Measurements from ENCODE around the gene NPAS3. TPM values are rescaled to one million over a fixed set of nuclear protein-coding genes. Genes with fewer than 3 reads are reported as not detected.

The NPAS3 gene
- total RNA-seq, 4 donors from 2014 or later, result 0.19 to 2.1 (median 1.7) TPM; not detected in 1

- DNase-seq, result no peak
- H3K36me3 ChIP-seq, result no peaks in the 10 kb centered on the region
- no peak overlapping the region for H3K27ac ChIP-seq
- no peak overlapping the region for H3K4me3 ChIP-seq
- TF ChIP-seq CTCF (IDR thresholded peaks at IDR 0.05) (no peak), POLR2A (IDR thresholded peaks at IDR 0.05) (no peak)
- no peaks in the 10 kb centered on the region for H3K27me3 ChIP-seq
- no peaks in the 10 kb centered on the region for H3K4me1 ChIP-seq
- no peaks in the 10 kb centered on the region for H3K9me3 ChIP-seq
Observed at GRCh38 chr14:33590891-33591630, 652.4 kb downstream of the NPAS3 start.

GRCh38 chr14:33592297-33592696 is 653.6 kb downstream of the NPAS3 start:
- Histone ChIP-seq H3K36me3 (no peaks in the 10 kb centered on the region), H3K27me3 (no peaks in the 10 kb centered on the region), H3K4me1 (no peaks in the 10 kb centered on the region), H3K4me3 (no peak overlapping the region), H3K27ac (no peak overlapping the region), H3K9me3 (no peaks in the 10 kb centered on the region)
- TF ChIP-seq CTCF (IDR thresholded peaks at IDR 0.05) (no peak), POLR2A (IDR thresholded peaks at IDR 0.05) (no peak)
- DNase-seq, result no peak

GRCh38 chr14:33596211-33597080 is 657.8 kb downstream of the NPAS3 start:
- TF ChIP-seq POLR2A (IDR thresholded peaks at IDR 0.05) (no peak), CTCF (IDR thresholded peaks at IDR 0.05) (no peak)
- Histone ChIP-seq H3K27ac (no peak overlapping the region), H3K27me3 (no peaks in the 10 kb centered on the region), H3K9me3 (no peaks in the 10 kb centered on the region), H3K36me3 (no peaks in the 10 kb centered on the region), H3K4me1 (no peaks in the 10 kb centered on the region), H3K4me3 (no peak overlapping the region)
- no peak for DNase-seq

GRCh38 chr14:33598582-33598981 is 659.9 kb downstream of the NPAS3 start:
- TF ChIP-seq CTCF (IDR thresholded peaks at IDR 0.05) (no peak), POLR2A (IDR thresholded peaks at IDR 0.05) (no peak)
- no peak for DNase-seq
- H3K27me3 ChIP-seq, result no peaks in the 10 kb centered on the region
- no peaks in the 10 kb centered on the region for H3K36me3 ChIP-seq
- no peaks in the 10 kb centered on the region for H3K9me3 ChIP-seq
- no peak overlapping the region for H3K4me3 ChIP-seq
- H3K4me1 ChIP-seq, result no peaks in the 10 kb centered on the region
- no peak overlapping the region for H3K27ac ChIP-seq

- Histone ChIP-seq H3K4me3 (no peak overlapping the region), H3K27me3 (no peaks in the 10 kb centered on the region), H3K27ac (no peak overlapping the region), H3K36me3 (no peaks in the 10 kb centered on the region), H3K4me1 (no peaks in the 10 kb centered on the region), H3K9me3 (no peaks in the 10 kb centered on the region)
- DNase-seq, result no peak
- TF ChIP-seq CTCF (IDR thresholded peaks at IDR 0.05) (no peak), POLR2A (IDR thresholded peaks at IDR 0.05) (no peak)
Observed at GRCh38 chr14:33602396-33602795, 663.7 kb downstream of the NPAS3 start.
